Measurements from ENCODE around the gene SLC9A1. TPM values are rescaled to one million over a fixed set of nuclear protein-coding genes. Genes with fewer than 3 reads are reported as not detected.

Gene SLC9A1
- total and polyA plus RNA-seq, 2 experiments from 2014 or later: 13.9 to 19.4 TPM

DNA sequence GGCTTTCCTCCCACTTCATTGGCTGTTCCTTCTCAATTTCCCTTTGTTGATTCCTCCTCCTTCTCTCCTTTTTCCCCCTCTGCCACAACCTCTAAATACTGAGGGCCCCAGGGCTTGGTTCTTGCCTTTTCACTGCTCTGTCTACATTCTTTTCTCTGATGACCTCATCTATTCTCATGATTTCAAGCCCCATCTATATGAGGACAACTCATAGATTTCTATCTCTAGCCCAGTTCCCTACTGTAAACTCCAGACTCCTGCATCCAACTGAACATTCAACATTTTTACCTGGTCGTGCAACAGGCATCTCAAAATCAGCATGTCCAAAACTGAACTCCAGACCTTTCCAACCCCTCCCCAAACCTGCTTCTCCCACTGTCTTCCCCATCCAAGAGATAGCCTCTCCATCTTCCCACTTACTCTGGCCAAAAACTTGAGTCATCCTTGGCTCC, 11.5 kb upstream of the SLC9A1 start:
- Histone ChIP-seq H3K9me3 (ENCODE audit: low read depth) (no peaks in the 10 kb centered on the region), H3K27me3 (no peaks in the 10 kb centered on the region), H3K4me3 (no peak overlapping the region), H3K36me3 (no peaks in the 10 kb centered on the region), H3K4me1 (ENCODE audit: low read depth) (no peaks in the 10 kb centered on the region), H3K27ac (no peak overlapping the region)
- no peak for DNase-seq (ENCODE audit: low read depth in 1 of 2, low spot score in 1 of 2)
- TF ChIP-seq, protein P1, sequence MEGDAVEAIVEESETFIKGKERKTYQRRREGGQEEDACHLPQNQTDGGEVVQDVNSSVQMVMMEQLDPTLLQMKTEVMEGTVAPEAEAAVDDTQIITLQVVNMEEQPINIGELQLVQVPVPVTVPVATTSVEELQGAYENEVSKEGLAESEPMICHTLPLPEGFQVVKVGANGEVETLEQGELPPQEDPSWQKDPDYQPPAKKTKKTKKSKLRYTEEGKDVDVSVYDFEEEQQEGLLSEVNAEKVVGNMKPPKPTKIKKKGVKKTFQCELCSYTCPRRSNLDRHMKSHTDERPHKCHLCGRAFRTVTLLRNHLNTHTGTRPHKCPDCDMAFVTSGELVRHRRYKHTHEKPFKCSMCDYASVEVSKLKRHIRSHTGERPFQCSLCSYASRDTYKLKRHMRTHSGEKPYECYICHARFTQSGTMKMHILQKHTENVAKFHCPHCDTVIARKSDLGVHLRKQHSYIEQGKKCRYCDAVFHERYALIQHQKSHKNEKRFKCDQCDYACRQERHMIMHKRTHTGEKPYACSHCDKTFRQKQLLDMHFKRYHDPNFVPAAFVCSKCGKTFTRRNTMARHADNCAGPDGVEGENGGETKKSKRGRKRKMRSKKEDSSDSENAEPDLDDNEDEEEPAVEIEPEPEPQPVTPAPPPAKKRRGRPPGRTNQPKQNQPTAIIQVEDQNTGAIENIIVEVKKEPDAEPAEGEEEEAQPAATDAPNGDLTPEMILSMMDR (IDR thresholded peaks at IDR 0.05; ENCODE audit: low read depth, low read length): no peak

- Histone ChIP-seq H3K27ac (no peak overlapping the region), H3K9me3 (ENCODE audit: low read depth) (no peaks in the 10 kb centered on the region), H3K4me3 (no peak overlapping the region), H3K4me1 (ENCODE audit: low read depth) (no peaks in the 10 kb centered on the region), H3K27me3 (no peaks in the 10 kb centered on the region), H3K36me3 (no peaks in the 10 kb centered on the region)
- DNase-seq (ENCODE audit: low read depth in 1 of 2, low spot score in 1 of 2): no peak
- TF ChIP-seq, protein P1 (IDR thresholded peaks at IDR 0.05; ENCODE audit: low read depth, low read length): no peak
Measured at GRCh38 chr1:27163093-27163492, 8.2 kb upstream of the SLC9A1 start.

GRCh38 chr1:27162090-27162489, 7.2 kb upstream of the SLC9A1 start:
- Histone ChIP-seq H3K36me3 (no peaks in the 10 kb centered on the region), H3K4me1 (ENCODE audit: low read depth) (no peaks in the 10 kb centered on the region), H3K9me3 (ENCODE audit: low read depth) (no peaks in the 10 kb centered on the region), H3K27me3 (no peaks in the 10 kb centered on the region), H3K27ac (no peak overlapping the region), H3K4me3 (no peak overlapping the region)
- TF ChIP-seq, protein P1 (IDR thresholded peaks at IDR 0.05; ENCODE audit: low read depth, low read length): no peak
- DNase-seq (ENCODE audit: low read depth in 1 of 2, low spot score in 1 of 2): no peak

- TF ChIP-seq, protein P1 (IDR thresholded peaks at IDR 0.05; ENCODE audit: low read depth, low read length): no peak
- H3K9me3 ChIP-seq (ENCODE audit: low read depth): no peaks in the 10 kb centered on the region
- H3K4me1 ChIP-seq (ENCODE audit: low read depth): no peaks in the 10 kb centered on the region
- no peak overlapping the region for H3K4me3 ChIP-seq
- no peak overlapping the region for H3K27ac ChIP-seq
- DNase-seq (ENCODE audit: low read depth in 1 of 2, low spot score in 1 of 2): no peak
- no peaks in the 10 kb centered on the region for H3K27me3 ChIP-seq
- no peaks in the 10 kb centered on the region for H3K36me3 ChIP-seq
Measured at GRCh38 chr1:27161594-27161993, 6.7 kb upstream of the SLC9A1 start.

DNA sequence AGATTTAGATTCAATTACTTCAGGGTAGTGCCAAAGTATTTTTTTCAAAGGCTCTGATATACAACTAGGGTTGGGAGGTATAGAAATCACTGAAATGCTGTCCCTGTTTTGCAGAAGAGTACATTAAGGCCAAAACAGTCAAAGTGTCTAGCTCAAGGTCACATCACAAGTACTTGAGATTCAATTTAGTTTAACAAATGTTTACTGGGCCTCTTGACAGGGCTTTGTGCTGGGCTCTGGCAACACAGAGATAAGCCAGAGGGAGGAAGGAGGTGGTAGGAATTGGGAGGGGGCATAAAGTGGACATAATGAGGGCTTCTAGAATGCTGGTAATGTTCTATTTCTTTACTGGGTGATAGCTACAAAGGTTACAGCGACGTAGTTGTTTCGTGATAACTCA, 2.3 kb upstream of the SLC9A1 start:
- H3K27ac ChIP-seq: no peak overlapping the region
- H3K27me3 ChIP-seq: no peaks in the 10 kb centered on the region
- H3K36me3 ChIP-seq: no peaks in the 10 kb centered on the region
- TF ChIP-seq, protein P1 (IDR thresholded peaks at IDR 0.05; ENCODE audit: low read depth, low read length): no peak
- DNase-seq (ENCODE audit: low read depth in 1 of 2, low spot score in 1 of 2): no peak
- no peak overlapping the region for H3K4me3 ChIP-seq
- H3K4me1 ChIP-seq (ENCODE audit: low read depth): peaks cover 24% of the 10 kb centered on the region
- H3K9me3 ChIP-seq (ENCODE audit: low read depth): no peaks in the 10 kb centered on the region
